GM18858 (cell line): Measurements from ENCODE around the gene FAM13A.
A peak's percentile ranks its signal among the peaks of the same experiment; 100 is the strongest.
"Not testable (repeated sequence)": the region's sequence is repeated elsewhere in the genome, so short reads cannot be mapped to it uniquely, and the experiment has no call there.

Experiments
- ATAC-seq: cut with Tn5 transposase; IDR thresholded peaks from one replicate; pipeline ENCODE4 v1.9.1; 2021; ENCODE audit not compliant: unreplicated experiment

The FAM13A gene

GRCh38 chr4:89056953-89057398, at the start of gene FAM13A:
Gene FAM13A, minus strand, starts transcription at chr4:89057185. Its CDS starts 221 bp downstream, at chr4:89056964.
- peak; percentile 56 for ATAC-seq

GRCh38 chr4:89105726-89106125, 48.7 kb upstream of the FAM13A start:
- ATAC-seq: no peak

- peak; percentile 86 for ATAC-seq
These were observed 44.5 kb upstream of the FAM13A start for GRCh38 chr4:89101256-89102161.

GRCh38 chr4:89100853-89101252, 43.9 kb upstream of the FAM13A start:
- ATAC-seq: peak; percentile 0

GRCh38 chr4:89099471-89099870, 42.5 kb upstream of the FAM13A start:
- no peak for ATAC-seq

- no peak for ATAC-seq
These were observed 42.0 kb upstream of the FAM13A start for GRCh38 chr4:89099034-89099433.

GRCh38 chr4:89078300-89078699, 21.3 kb upstream of the FAM13A start:
- no peak for ATAC-seq

GRCh38 chr4:89077761-89078160, 20.8 kb upstream of the FAM13A start:
- no peak for ATAC-seq

GRCh38 chr4:89072921-89073320, 15.9 kb upstream of the FAM13A start:
- no peak for ATAC-seq

- ATAC-seq: no peak
These were observed 14.3 kb upstream of the FAM13A start for GRCh38 chr4:89071311-89071710.

GRCh38 chr4:89070041-89070440, 13.1 kb upstream of the FAM13A start:
- peak; percentile 40 for ATAC-seq

GRCh38 chr4:89069481-89069880, 12.5 kb upstream of the FAM13A start:
- ATAC-seq: peak; percentile 87

GRCh38 chr4:89067417-89067816, 10.4 kb upstream of the FAM13A start:
- no peak for ATAC-seq

GRCh38 chr4:89064848-89065247, 7.9 kb upstream of the FAM13A start:
- no peak for ATAC-seq

- not testable (repeated sequence) for ATAC-seq
These were observed 859 bp upstream of the FAM13A start for GRCh38 chr4:89057844-89058243.

- peak; percentile 32 for ATAC-seq
These were observed 563 bp downstream of the FAM13A start for GRCh38 chr4:89056292-89056952.

- no peak for ATAC-seq
These were observed 1.6 kb downstream of the FAM13A start for GRCh38 chr4:89055157-89056080.

GRCh38 chr4:89054627-89055026, 2.4 kb downstream of the FAM13A start:
- no peak for ATAC-seq

GRCh38 chr4:89049853-89050252, 7.1 kb downstream of the FAM13A start:
- no peak for ATAC-seq

- ATAC-seq: no peak
These were observed 7.9 kb downstream of the FAM13A start for GRCh38 chr4:89048906-89049601.
